ENCODE measurements around the gene EXOC6B. TPM values are rescaled to one million over a fixed set of nuclear protein-coding genes. Genes with fewer than 3 reads are reported as not detected.
A peak's percentile ranks its signal among the peaks of the same experiment; 100 is the strongest.

EXOC6B gene
- total and polyA plus RNA-seq, 2 experiments from 2014 or later, result 8.9 to 18.3 TPM

DNA sequence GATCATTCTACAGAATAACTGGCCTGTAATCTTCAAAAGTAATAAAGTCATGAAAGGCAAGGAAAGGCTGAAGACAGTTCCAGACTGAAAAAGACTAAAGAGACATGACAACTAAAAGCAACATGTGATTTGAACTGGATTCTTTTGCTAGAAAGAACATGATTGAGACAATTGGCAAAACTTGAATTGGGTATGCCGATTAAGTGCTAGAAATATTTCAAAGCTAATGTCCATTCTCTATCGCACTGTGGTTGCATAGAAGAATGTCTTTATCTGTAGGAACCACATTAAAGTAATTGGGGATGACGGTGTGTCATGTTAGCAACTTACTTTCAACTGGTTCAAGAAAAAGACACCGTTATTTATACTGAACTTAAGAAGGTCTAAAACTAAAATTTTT is 98.5 kb downstream of the EXOC6B start:
- peaks cover 9% of the 10 kb centered on the region for H3K4me1 ChIP-seq (ENCODE audit: insufficient read depth)
- WGBS, 2 experiments (ENCODE audit: low coverage in 1 of 2, low lambda C conversion rate in 2 of 2, missing lambda C conversion rate in 2 of 2), result 98% methylated on average over 4 of the region's 4 CpGs
- in situ Hi-C loops (cut with MboI), result loop anchor here (25.0 kb wide), 1 partner anchor 1165 kb away; no protein-coding TSS in a partner anchor
- no peak overlapping the region for H3K9ac ChIP-seq
- H3K4me3 ChIP-seq, result no peak overlapping the region
- H4K20me1 ChIP-seq (ENCODE audit: insufficient read depth), result no peaks in the 10 kb centered on the region
- H3K9me3 ChIP-seq (ENCODE audit: low read depth), result no peaks in the 10 kb centered on the region
- H3K9me2 ChIP-seq (ENCODE audit: insufficient read depth), result no peaks in the 10 kb centered on the region
- H2AFZ ChIP-seq, result no peak overlapping the region
- no peaks in the 10 kb centered on the region for H3K36me3 ChIP-seq (ENCODE audit: low read depth)
- no peak overlapping the region for H3K27ac ChIP-seq
- no peaks in the 10 kb centered on the region for H3K79me2 ChIP-seq (ENCODE audit: insufficient read depth)
- H3F3A ChIP-seq (ENCODE audit: insufficient read depth), result peaks cover 3% of the 10 kb centered on the region; the same call in 1 of the 2 replicates
- H3K4me2 ChIP-seq (ENCODE audit: unreplicated experiment), result no peak overlapping the region
- DNase-seq, result no peak
- TF ChIP-seq EZH2 (IDR thresholded peaks at IDR 0.05; ENCODE audit: insufficient read depth, poor library complexity, severe bottlenecking) (no peak), EZH2phosphoT487 (IDR thresholded peaks at IDR 0.05; ENCODE audit: insufficient read depth, low read depth) (no peak)
- no peaks in the 10 kb centered on the region for H3K27me3 ChIP-seq (replicated peaks; ENCODE audit: insufficient read depth)

DNA sequence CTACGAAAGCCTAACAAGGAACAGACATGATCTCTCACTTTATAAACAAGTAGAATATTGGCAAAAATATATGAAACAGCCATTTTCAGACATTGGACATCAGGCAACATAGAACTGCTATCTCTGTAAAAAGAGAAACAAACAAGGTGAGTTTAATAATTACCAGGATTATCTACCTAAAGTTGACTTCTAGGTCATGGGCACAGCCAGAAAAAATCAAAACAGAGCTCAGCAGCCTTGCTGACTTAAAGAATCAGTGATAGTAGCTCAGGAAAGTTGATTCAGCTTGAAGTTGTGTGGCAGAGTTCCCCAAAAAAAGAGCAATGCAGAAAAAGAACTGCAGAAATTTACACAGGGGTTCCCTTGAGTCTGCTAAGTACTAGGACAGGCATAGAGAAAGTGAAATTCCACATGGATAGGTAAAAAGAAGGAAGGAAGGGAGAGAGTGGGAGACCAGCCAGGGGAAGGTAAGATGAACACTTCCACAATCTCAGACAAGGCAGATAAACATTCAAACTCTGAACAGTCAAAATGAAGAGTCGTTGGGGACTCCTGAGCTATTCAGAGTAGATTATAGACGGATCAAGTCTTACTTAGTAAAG is 102.0 kb downstream of the EXOC6B start:
- Histone ChIP-seq H3K4me3 (no peak overlapping the region), H3K36me3 (ENCODE audit: low read depth) (no peaks in the 10 kb centered on the region), H3F3A (ENCODE audit: insufficient read depth) (peaks cover 8% of the 10 kb centered on the region; the same call in 1 of the 2 replicates), H3K9me3 (ENCODE audit: low read depth) (no peaks in the 10 kb centered on the region), H3K4me1 (ENCODE audit: insufficient read depth) (peaks cover 13% of the 10 kb centered on the region), H4K20me1 (ENCODE audit: insufficient read depth) (no peaks in the 10 kb centered on the region), H3K4me2 (ENCODE audit: unreplicated experiment) (no peak overlapping the region), H3K9ac (no peak overlapping the region), H3K27me3 (replicated peaks; ENCODE audit: insufficient read depth) (no peaks in the 10 kb centered on the region), H3K27ac (no peak overlapping the region), H2AFZ (no peak overlapping the region), H3K79me2 (ENCODE audit: insufficient read depth) (no peaks in the 10 kb centered on the region), H3K9me2 (ENCODE audit: insufficient read depth) (no peaks in the 10 kb centered on the region)
- in situ Hi-C loops (cut with MboI), result no loop called here
- no peak for TF ChIP-seq EZH2 (IDR thresholded peaks at IDR 0.05; ENCODE audit: insufficient read depth, poor library complexity, severe bottlenecking)
- no peak for TF ChIP-seq EZH2phosphoT487 (IDR thresholded peaks at IDR 0.05; ENCODE audit: insufficient read depth, low read depth)
- WGBS, 2 experiments (ENCODE audit: low coverage in 1 of 2, low lambda C conversion rate in 2 of 2, missing lambda C conversion rate in 2 of 2), result 94 to 95% methylated on average over 3 of the region's 3 CpGs
- DNase-seq, result no peak

DNA sequence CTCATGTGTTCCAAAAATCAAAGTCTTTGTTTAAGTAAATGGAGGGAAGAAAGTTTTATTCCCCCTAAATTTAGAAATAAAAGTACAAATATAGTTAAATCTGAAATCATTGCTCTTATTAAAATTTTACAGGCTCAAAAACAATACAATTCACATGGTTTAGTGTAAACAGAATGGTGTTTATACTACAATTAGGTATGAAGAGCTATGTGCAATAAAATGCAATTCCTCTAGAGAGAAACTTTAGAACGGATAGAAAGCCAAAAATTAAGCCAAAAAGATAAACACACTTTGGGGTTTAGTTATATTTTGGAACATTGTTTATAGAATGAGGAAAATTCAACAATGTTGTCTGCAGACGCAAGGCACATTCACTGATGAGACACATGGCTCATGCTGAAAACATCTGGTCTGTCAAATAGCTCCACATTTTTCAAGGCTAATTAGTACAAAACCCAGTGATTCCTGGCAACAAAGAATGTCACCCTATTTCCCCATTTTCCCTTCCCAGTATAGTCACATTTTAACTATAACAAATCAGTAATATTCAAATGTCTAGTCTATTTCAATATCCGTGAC is 103.3 kb downstream of the EXOC6B start:
- 0 out of 2 replicates have a peak overlapping the region, but pooled peaks have one; percentile 6 for H3K27ac ChIP-seq

DNA sequence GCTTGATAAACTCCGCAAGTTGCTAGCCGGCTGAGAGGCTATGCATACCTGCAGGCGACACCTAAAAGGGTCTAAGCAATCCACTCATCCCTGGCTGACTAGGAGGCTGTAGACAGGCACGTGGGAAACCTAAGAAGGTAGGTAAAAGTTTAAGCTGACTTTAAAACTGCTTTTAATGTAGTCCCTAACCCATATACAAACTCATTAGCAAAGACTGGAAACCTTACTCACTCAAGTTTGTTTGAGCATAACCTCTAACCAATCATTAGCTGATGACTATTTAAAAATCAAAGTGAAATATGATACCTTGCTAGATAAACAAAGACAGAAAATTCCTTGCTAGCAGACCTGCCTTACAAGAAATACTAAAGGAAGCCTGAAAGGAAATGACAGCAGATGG is 106.4 kb downstream of the EXOC6B start:
- Histone ChIP-seq H3F3A (ENCODE audit: insufficient read depth) (peaks cover 8% of the 10 kb centered on the region; the same call in 1 of the 2 replicates), H2AFZ (no peak overlapping the region), H3K9ac (no peak overlapping the region), H3K9me3 (ENCODE audit: low read depth) (no peaks in the 10 kb centered on the region), H3K36me3 (ENCODE audit: low read depth) (peaks cover 10% of the 10 kb centered on the region; the same call in 1 of the 2 replicates), H4K20me1 (ENCODE audit: insufficient read depth) (no peaks in the 10 kb centered on the region), H3K27ac (no peak overlapping the region), H3K9me2 (ENCODE audit: insufficient read depth) (no peaks in the 10 kb centered on the region), H3K4me3 (no peak overlapping the region), H3K4me2 (ENCODE audit: unreplicated experiment) (no peak overlapping the region), H3K79me2 (ENCODE audit: insufficient read depth) (no peaks in the 10 kb centered on the region), H3K27me3 (replicated peaks; ENCODE audit: insufficient read depth) (no peaks in the 10 kb centered on the region), H3K4me1 (ENCODE audit: insufficient read depth) (peaks cover 13% of the 10 kb centered on the region)
- in situ Hi-C loops (cut with MboI), result no loop called here
- TF ChIP-seq EZH2 (IDR thresholded peaks at IDR 0.05; ENCODE audit: insufficient read depth, poor library complexity, severe bottlenecking) (no peak), EZH2phosphoT487 (IDR thresholded peaks at IDR 0.05; ENCODE audit: insufficient read depth, low read depth) (no peak)
- 92 to 96% methylated on average over 4 of the region's 4 CpGs for WGBS, 2 experiments (ENCODE audit: low coverage in 1 of 2, low lambda C conversion rate in 2 of 2, missing lambda C conversion rate in 2 of 2)
- DNase-seq, result no peak

More for the DNA sequence above, 103.3 kb downstream of the EXOC6B start:
- no peaks in the 10 kb centered on the region for H3K27me3 ChIP-seq (replicated peaks; ENCODE audit: insufficient read depth)
- 0 out of 2 replicates have a peak, but pooled peaks cover 2% of the 10 kb centered on the region for H3K36me3 ChIP-seq (ENCODE audit: low read depth)
- no peaks in the 10 kb centered on the region for H3K9me3 ChIP-seq (ENCODE audit: low read depth)
- H3K4me1 ChIP-seq (ENCODE audit: insufficient read depth), result peaks cover 13% of the 10 kb centered on the region
- H3K9ac ChIP-seq, result 0 out of 2 replicates have a peak overlapping the region, but pooled peaks have one; percentile 2
- H3F3A ChIP-seq (ENCODE audit: insufficient read depth), result peaks cover 8% of the 10 kb centered on the region; the same call in 1 of the 2 replicates
- 0 out of 2 replicates have a peak overlapping the region, but pooled peaks have one; percentile 26 for H3K4me3 ChIP-seq
- no peaks in the 10 kb centered on the region for H3K79me2 ChIP-seq (ENCODE audit: insufficient read depth)
- in situ Hi-C loops (cut with MboI), result no loop called here
- peak overlapping the region; percentile 51 for H3K4me2 ChIP-seq (ENCODE audit: unreplicated experiment)
- 7 to 8% methylated on average over 3 of the region's 3 CpGs for WGBS, 2 experiments (ENCODE audit: low coverage in 1 of 2, low lambda C conversion rate in 2 of 2, missing lambda C conversion rate in 2 of 2)
- no peaks in the 10 kb centered on the region for H4K20me1 ChIP-seq (ENCODE audit: insufficient read depth)
- no peaks in the 10 kb centered on the region for H3K9me2 ChIP-seq (ENCODE audit: insufficient read depth)
- TF ChIP-seq EZH2 (IDR thresholded peaks at IDR 0.05; ENCODE audit: insufficient read depth, poor library complexity, severe bottlenecking) (no peak), EZH2phosphoT487 (IDR thresholded peaks at IDR 0.05; ENCODE audit: insufficient read depth, low read depth) (no peak)
- DNase-seq, result peak; percentile 59
- no peak overlapping the region for H2AFZ ChIP-seq
